GM12892 (cell line): ENCODE measurements around the gene CFAP251.

Source experiments
- DNase-seq: peaks from one replicate; pipeline ENCODE4 v3.0.0; 2011; ENCODE audit not compliant: insufficient read length
- FAIRE-seq: peaks from 2 replicates; lab custom pipeline; 2011; peaks lifted over from hg19 to GRCh38; lab: Jason Lieb, UNC
- POLR2A ChIP-seq: IDR thresholded peaks from 2 replicates; pipeline ENCODE4 v1.6.1; 2011; ENCODE audit warnings: low read depth, low read length, control low read depth
- POLR2AphosphoS5 ChIP-seq: IDR thresholded peaks from 2 replicates; pipeline ENCODE4 v1.6.1; 2011; ENCODE audit warnings: low read depth, low read length, control low read depth
- TAF1 ChIP-seq: IDR thresholded peaks from 2 replicates; pipeline ENCODE4 v1.6.1; 2011; ENCODE audit warnings: low read depth, mild to moderate bottlenecking, control low read depth, low read length, borderline replicate concordance

CFAP251 gene

GRCh38 chr12:121953117-121953692 lies 34.8 kb downstream of the CFAP251 start:
- FAIRE-seq = no peak
- TF ChIP-seq POLR2A (no peak), POLR2AphosphoS5 (no peak), TAF1 (no peak)
- no peak for DNase-seq

- TF ChIP-seq TAF1 (no peak), POLR2A (no peak), POLR2AphosphoS5 (no peak)
- FAIRE-seq (no peak), DNase-seq (no peak)
Measured at GRCh38 chr12:121953695-121954094, 35.3 kb downstream of the CFAP251 start.

- no peak for TF ChIP-seq POLR2AphosphoS5
- TF ChIP-seq POLR2A = no peak
- TF ChIP-seq TAF1 = no peak
- DNase-seq (no peak), FAIRE-seq (no peak)
Measured at GRCh38 chr12:121955258-121956237, 37.2 kb downstream of the CFAP251 start.

GRCh38 chr12:121957861-121958515 lies 39.6 kb downstream of the CFAP251 start:
- no peak for DNase-seq
- no peak for TF ChIP-seq TAF1
- no peak for TF ChIP-seq POLR2A
- TF ChIP-seq POLR2AphosphoS5 = no peak
- FAIRE-seq = no peak

GRCh38 chr12:121958541-121959240 lies 40.3 kb downstream of the CFAP251 start:
- DNase-seq = no peak
- no peak for FAIRE-seq
- TF ChIP-seq TAF1 = no peak
- no peak for TF ChIP-seq POLR2A
- no peak for TF ChIP-seq POLR2AphosphoS5

GRCh38 chr12:121960541-121960940 lies 42.1 kb downstream of the CFAP251 start:
- FAIRE-seq (no peak), DNase-seq (no peak)
- TF ChIP-seq POLR2AphosphoS5 = no peak
- TF ChIP-seq TAF1 = no peak

- TF ChIP-seq POLR2AphosphoS5 (no peak), POLR2A (no peak), TAF1 (no peak)
- no peak for FAIRE-seq
- no peak for DNase-seq
Measured at GRCh38 chr12:121961195-121961879, 42.9 kb downstream of the CFAP251 start.

- DNase-seq = no peak
- TF ChIP-seq POLR2A (no peak), POLR2AphosphoS5 (no peak), TAF1 (no peak)
- no peak for FAIRE-seq
Measured at GRCh38 chr12:121963341-121964018, 45.1 kb downstream of the CFAP251 start.

GRCh38 chr12:121964813-121965643 lies 46.6 kb downstream of the CFAP251 start:
- DNase-seq (no peak), FAIRE-seq (no peak)
- no peak for TF ChIP-seq TAF1
- TF ChIP-seq POLR2A = no peak
- TF ChIP-seq POLR2AphosphoS5 = no peak

GRCh38 chr12:121966959-121967358 lies 48.6 kb downstream of the CFAP251 start:
- no peak for DNase-seq
- TF ChIP-seq TAF1 = no peak
- no peak for TF ChIP-seq POLR2AphosphoS5
- TF ChIP-seq POLR2A = no peak
- no peak for FAIRE-seq
